H9 (cell line): Measurements from ENCODE around the gene RPS6KA1. TPM values are rescaled to one million over a fixed set of nuclear protein-coding genes. Genes with fewer than 3 reads are reported as not detected.

Source experiments
- DNase-seq: peaks from one replicate; pipeline ENCODE4 v3.0.0-alpha.2; 2017
- H2AFZ ChIP-seq: one replicate; pipeline ENCODE4 v1.6.1; 2013; ENCODE audit warnings: mild to moderate bottlenecking, low read length, control low read depth, moderate library complexity
- H2AK5ac ChIP-seq: 2 replicates; pipeline ENCODE4 v1.6.1; 2013; ENCODE audit warnings: low read length, control low read depth, mixed read lengths; ENCODE audit not compliant: insufficient read length
- H2BK120ac ChIP-seq: one replicate; pipeline ENCODE4 v1.6.1; 2013; ENCODE audit warnings: low read depth, mild to moderate bottlenecking, low read length, control low read depth, inconsistent platforms; ENCODE audit not compliant: poor library complexity, severe bottlenecking
- H2BK12ac ChIP-seq: 2 replicates; pipeline ENCODE4 v1.6.1; 2013; ENCODE audit warnings: low read length, control low read depth, mixed read lengths, low read depth; ENCODE audit not compliant: insufficient read length
- H2BK15ac ChIP-seq: 2 replicates; pipeline ENCODE4 v1.6.1; 2013; ENCODE audit warnings: low read depth, low read length, control low read depth
- H2BK20ac ChIP-seq: one replicate; pipeline ENCODE4 v1.6.1; 2013; ENCODE audit warnings: low read depth, mild to moderate bottlenecking, low read length, control low read depth, inconsistent platforms; ENCODE audit not compliant: poor library complexity, severe bottlenecking
- H2BK5ac ChIP-seq: 2 replicates; pipeline ENCODE4 v1.6.1; 2013; ENCODE audit warnings: low read length, control low read depth, mixed read lengths; ENCODE audit not compliant: insufficient read length
- H3K14ac ChIP-seq: 2 replicates; pipeline ENCODE4 v1.6.1; 2013; ENCODE audit warnings: low read length, control low read depth; ENCODE audit not compliant: insufficient read depth
- H3K18ac ChIP-seq: 2 replicates; pipeline ENCODE4 v1.6.1; 2013; ENCODE audit warnings: low read depth, mild to moderate bottlenecking, mixed read lengths, low read length, control low read depth; ENCODE audit not compliant: insufficient read length
- H3K23ac ChIP-seq: 2 replicates; pipeline ENCODE4 v1.6.1; 2013; ENCODE audit warnings: low read length, control low read depth, mixed read lengths, low read depth; ENCODE audit not compliant: insufficient read length
- H3K23me2 ChIP-seq: 2 replicates; pipeline ENCODE4 v1.6.1; 2013; ENCODE audit warnings: low read depth, mild to moderate bottlenecking, mixed read lengths, low read length, control low read depth; ENCODE audit not compliant: insufficient read length, poor library complexity, severe bottlenecking
- H3K27ac ChIP-seq: 2 replicates; pipeline ENCODE4 v1.5.1; 2013; ENCODE audit warnings: low read length, control low read depth, mixed read lengths, low read depth; ENCODE audit not compliant: insufficient read length
- H3K27me3 ChIP-seq: 2 replicates; pipeline ENCODE4 v1.6.1; 2013; ENCODE audit warnings: low read length, control low read depth, inconsistent platforms; ENCODE audit not compliant: insufficient read depth
- H3K4ac ChIP-seq: 2 replicates; pipeline ENCODE4 v1.6.1; 2013; ENCODE audit warnings: low read depth, mild to moderate bottlenecking, control low read depth, inconsistent platforms, low read length, moderate library complexity
- H3K4me1 ChIP-seq: 2 replicates; pipeline ENCODE4 v1.6.1; 2013; ENCODE audit warnings: low read length, control low read depth, inconsistent platforms; ENCODE audit not compliant: insufficient read depth
- H3K4me2 ChIP-seq: 2 replicates; pipeline ENCODE4 v1.6.1; 2013; ENCODE audit warnings: low read length, control low read depth, mixed read lengths; ENCODE audit not compliant: insufficient read length, insufficient read depth
- H3K56ac ChIP-seq: 2 replicates; pipeline ENCODE4 v1.6.1; 2013; ENCODE audit warnings: low read depth, mild to moderate bottlenecking, mixed read lengths, low read length, control low read depth; ENCODE audit not compliant: insufficient read length
- H3K79me1 ChIP-seq: 2 replicates; pipeline ENCODE4 v1.6.1; 2013; ENCODE audit warnings: low read depth, mild to moderate bottlenecking, moderate library complexity, low read length, control low read depth, inconsistent platforms; ENCODE audit not compliant: insufficient read depth, poor library complexity, severe bottlenecking
- H3K79me2 ChIP-seq: 2 replicates; pipeline ENCODE4 v1.6.1; 2013; ENCODE audit warnings: low read length, control low read depth, inconsistent platforms; ENCODE audit not compliant: insufficient read depth
- H3K9ac ChIP-seq: 2 replicates; pipeline ENCODE4 v1.6.1; 2013; ENCODE audit warnings: low read length, control low read depth, mixed read lengths; ENCODE audit not compliant: insufficient read length; ENCODE audit errors: extremely low read depth
- H3K9me3 ChIP-seq: one replicate; pipeline ENCODE4 v1.6.1; 2013; ENCODE audit warnings: low read depth, low read length, inconsistent platforms; ENCODE audit not compliant: control insufficient read depth
- H3T11ph ChIP-seq: one replicate; pipeline ENCODE4 v1.6.1; 2013; ENCODE audit warnings: mild to moderate bottlenecking, low read length, control low read depth, inconsistent platforms
- H4K20me1 ChIP-seq: one replicate; pipeline ENCODE4 v1.6.1; 2013; ENCODE audit not compliant: control insufficient read depth, insufficient read length, insufficient read depth
- H4K5ac ChIP-seq: 2 replicates; pipeline ENCODE4 v1.6.1; 2013; ENCODE audit warnings: low read depth, mild to moderate bottlenecking, mixed read lengths, low read length, control low read depth; ENCODE audit not compliant: insufficient read length
- H4K8ac ChIP-seq: replicated peaks from 2 replicates; pipeline ENCODE4 v1.6.1; 2013; ENCODE audit warnings: low read length, control low read depth, mixed read lengths, low read depth; ENCODE audit not compliant: insufficient read length
- H4K91ac ChIP-seq: 2 replicates; pipeline ENCODE4 v1.6.1; 2013; ENCODE audit warnings: low read depth, mild to moderate bottlenecking, moderate library complexity, mixed read lengths, low read length, control low read depth; ENCODE audit not compliant: insufficient read length
- H3K27ac Mint-ChIP-seq, 3 experiments: 2 replicates in 2 of 3; 3 replicates in 1 of 3; pipeline ENCODE4 v1.8.0; 2020 to 2021; ENCODE audit warnings: mixed read lengths in 3 of 3, mild to moderate bottlenecking in 1 of 3, moderate library complexity in 1 of 3
- H3K27me3 Mint-ChIP-seq: 2 replicates; pipeline ENCODE4 v1.8.0; 2021; ENCODE audit warnings: low read depth, mild to moderate bottlenecking, moderate library complexity, mixed read lengths
- H3K36me3 Mint-ChIP-seq, 3 experiments: 2 replicates in 2 of 3; 3 replicates in 1 of 3; pipeline ENCODE4 v1.8.0; 2020 to 2021; ENCODE audit warnings: low read depth in 3 of 3, mixed read lengths in 3 of 3; ENCODE audit not compliant: insufficient read depth in 1 of 3
- H3K4me1 Mint-ChIP-seq, 2 experiments: 2 replicates each; pipeline ENCODE4 v1.8.0; 2020; ENCODE audit warnings: mixed read lengths in 2 of 2
- H3K4me3 Mint-ChIP-seq, 2 experiments: 2 replicates in 1 of 2; 3 replicates in 1 of 2; pipeline ENCODE4 v1.8.0; 2020 to 2021; ENCODE audit warnings: mild to moderate bottlenecking in 2 of 2, mixed read lengths in 2 of 2, moderate library complexity in 1 of 2
- H3K9me3 Mint-ChIP-seq, 2 experiments: 2 replicates in 1 of 2; 3 replicates in 1 of 2; pipeline ENCODE4 v1.8.0; 2020; ENCODE audit warnings: mild to moderate bottlenecking in 2 of 2, mixed read lengths in 2 of 2, moderate library complexity in 1 of 2
- WGBS: extraction: QIAGEN DNeasy Blood & Tissue Kit; methylation state at CpG from one replicate; pipeline ENCODE4 v1.1.7; 2013; ENCODE audit warnings: missing lambda C conversion rate, low lambda C conversion rate, mixed read lengths; ENCODE audit not compliant: insufficient read length; ENCODE audit errors: extremely low coverage; 5-methylcytosine and 5-hydroxymethylcytosine counted together
- total RNA-seq: library from RNA; stranded (reverse); gene quantifications from 2 replicates; pipeline ENCODE4 v1.2.1, GENCODE V29; 2021
- TF ChIP-seq, protein P1 (sequence below): fragments of 200-600 bp; sonication (generic); conservative IDR thresholded peaks from 3 replicates; pipeline ENCODE4 v1.8.0; 2021; ENCODE audit warnings: antibody characterized with exemption, mild to moderate bottlenecking

The RPS6KA1 gene
- total RNA-seq, 1 experiment from 2014 or later, result 45.3 TPM

- Histone ChIP-seq H3K23ac (no peak overlapping the region), H3K27me3 (no peaks in the 10 kb centered on the region), H3T11ph (no peak overlapping the region), H2BK5ac (no peak overlapping the region), H4K8ac (no peak overlapping the region), H3K79me2 (no peaks in the 10 kb centered on the region), H3K79me1 (no peaks in the 10 kb centered on the region), H2BK120ac (no peak overlapping the region), H3K9me3 (no peaks in the 10 kb centered on the region), H3K23me2 (no peaks in the 10 kb centered on the region), H3K4me1 (no peaks in the 10 kb centered on the region), H4K91ac (no peak overlapping the region), H3K14ac (no peak overlapping the region; the same call in 1 of the 2 replicates), H3K18ac (no peak overlapping the region), H2BK12ac (no peak overlapping the region), H3K4ac (no peak overlapping the region), H3K27ac (no peak overlapping the region), H2BK15ac (no peak overlapping the region), H3K56ac (no peak overlapping the region), H2AK5ac (no peak overlapping the region), H4K20me1 (no peaks in the 10 kb centered on the region), H2BK20ac (no peak overlapping the region), H2AFZ (no peak overlapping the region), H3K9ac (no peak overlapping the region), H4K5ac (no peak overlapping the region), H3K4me2 (no peak overlapping the region)
- Mint-ChIP-seq H3K4me3 (no peak overlapping the region), H3K27me3 (no peaks in the 10 kb centered on the region; the same call in 1 of the 2 replicates), H3K4me1 (no peaks in the 10 kb centered on the region), H3K36me3 (peaks cover 10 to 30% (median 27%) of the 10 kb centered on the region in 3 experiments; a peak in 6 of 7 replicates), H3K27ac (peak overlapping the region in 1 of 3 experiments; percentile 74; a peak in 1 of 7 replicates), H3K9me3 (no peaks in the 10 kb centered on the region)
- WGBS, result no CpG with 5 or more reads among the region's 6 CpGs
- DNase-seq, result no peak
- TF ChIP-seq, protein P1, sequence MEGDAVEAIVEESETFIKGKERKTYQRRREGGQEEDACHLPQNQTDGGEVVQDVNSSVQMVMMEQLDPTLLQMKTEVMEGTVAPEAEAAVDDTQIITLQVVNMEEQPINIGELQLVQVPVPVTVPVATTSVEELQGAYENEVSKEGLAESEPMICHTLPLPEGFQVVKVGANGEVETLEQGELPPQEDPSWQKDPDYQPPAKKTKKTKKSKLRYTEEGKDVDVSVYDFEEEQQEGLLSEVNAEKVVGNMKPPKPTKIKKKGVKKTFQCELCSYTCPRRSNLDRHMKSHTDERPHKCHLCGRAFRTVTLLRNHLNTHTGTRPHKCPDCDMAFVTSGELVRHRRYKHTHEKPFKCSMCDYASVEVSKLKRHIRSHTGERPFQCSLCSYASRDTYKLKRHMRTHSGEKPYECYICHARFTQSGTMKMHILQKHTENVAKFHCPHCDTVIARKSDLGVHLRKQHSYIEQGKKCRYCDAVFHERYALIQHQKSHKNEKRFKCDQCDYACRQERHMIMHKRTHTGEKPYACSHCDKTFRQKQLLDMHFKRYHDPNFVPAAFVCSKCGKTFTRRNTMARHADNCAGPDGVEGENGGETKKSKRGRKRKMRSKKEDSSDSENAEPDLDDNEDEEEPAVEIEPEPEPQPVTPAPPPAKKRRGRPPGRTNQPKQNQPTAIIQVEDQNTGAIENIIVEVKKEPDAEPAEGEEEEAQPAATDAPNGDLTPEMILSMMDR, result no peak
Observed at GRCh38 chr1:26574719-26575251, 45.2 kb downstream of the RPS6KA1 start.
